H1 (cell line): ENCODE data around the gene NFAM1. TPM values are rescaled to one million over a fixed set of nuclear protein-coding genes. Genes with fewer than 3 reads are reported as not detected.

Source experiments
- CTCF ChIA-PET: fragments of 300-600 bp; sonication (Branson Sonifier 250); formaldehyde crosslinking; loops from one replicate; lab custom pipeline; 2021; ENCODE audit not compliant: partially characterized antibody; lab: Charles Lee
- POLR2A ChIA-PET: fragments of 300-600 bp; sonication (Branson Sonifier 250); formaldehyde crosslinking; loops from one replicate; lab custom pipeline; 2021; ENCODE audit warnings: inconsistent platforms; ENCODE audit not compliant: partially characterized antibody; lab: Charles Lee
- DNase-seq, 2 experiments: peaks; one replicate each; pipeline versions ENCODE4 v3.0.0 to v3.0.0-alpha.2; 2010 to 2022; ENCODE audit warnings: low spot score in 2 of 2, low read depth in 1 of 2, mixed read lengths in 1 of 2
- FAIRE-seq: peaks from 2 replicates; lab custom pipeline; 2011; peaks lifted over from hg19 to GRCh38; lab: Jason Lieb, UNC
- H2AFZ ChIP-seq: 2 replicates; pipeline ENCODE4 v1.8.1; 2012; ENCODE audit warnings: low read length, inconsistent platforms
- H2AK5ac ChIP-seq: 2 replicates; pipeline ENCODE4 v1.6.1; 2013; ENCODE audit warnings: low read depth, low read length
- H2BK120ac ChIP-seq: replicated peaks from 2 replicates; pipeline ENCODE3; 2013; ENCODE audit warnings: low read depth, low read length, inconsistent platforms
- H2BK12ac ChIP-seq: 2 replicates; pipeline ENCODE4 v1.6.1; 2013; ENCODE audit warnings: low read depth, low read length
- H2BK15ac ChIP-seq: 2 replicates; pipeline ENCODE4 v1.6.1; 2013; ENCODE audit warnings: low read length
- H2BK20ac ChIP-seq: 2 replicates; pipeline ENCODE4 v1.6.1; 2013; ENCODE audit warnings: low read length
- H2BK5ac ChIP-seq: 2 replicates; pipeline ENCODE4 v1.6.1; 2013; ENCODE audit warnings: low read depth, low read length
- H3K14ac ChIP-seq: 2 replicates; pipeline ENCODE4 v1.6.1; 2013; ENCODE audit warnings: inconsistent platforms; ENCODE audit not compliant: insufficient read length
- H3K18ac ChIP-seq: 2 replicates; pipeline ENCODE4 v1.6.1; 2013; ENCODE audit warnings: low read length; ENCODE audit errors: extremely low read depth
- H3K23ac ChIP-seq: 2 replicates; pipeline ENCODE4 v1.6.1; 2013; ENCODE audit warnings: inconsistent platforms; ENCODE audit not compliant: insufficient read length
- H3K23me2 ChIP-seq: 2 replicates; pipeline ENCODE4 v1.6.1; 2013; ENCODE audit warnings: low read depth, low read length
- H3K27ac ChIP-seq: 2 replicates; pipeline ENCODE4 v1.6.1; 2011; ENCODE audit warnings: low read depth, low read length, inconsistent platforms
- H3K27me3 ChIP-seq, 4 experiments: replicated peaks in 1 of 4; 1 replicate in 1 of 4; 2 replicates in 3 of 4; pipeline versions ENCODE4 v1.6.1 to v1.8.1; 2011 to 2013; ENCODE audit warnings: low read length in 3 of 4, mild to moderate bottlenecking in 3 of 4, inconsistent platforms in 2 of 4, mixed read lengths in 2 of 4, moderate library complexity in 1 of 4; ENCODE audit not compliant: control insufficient read depth in 3 of 4, insufficient read depth in 3 of 4; ENCODE audit errors: extremely low read depth in 1 of 4
- H3K36me3 ChIP-seq, 4 experiments: 2 replicates each; pipeline versions ENCODE4 v1.6.1 to v1.8.1; 2011 to 2013; ENCODE audit warnings: mild to moderate bottlenecking in 4 of 4, low read length in 3 of 4, moderate library complexity in 2 of 4, control low read depth in 1 of 4, inconsistent platforms in 1 of 4; ENCODE audit not compliant: insufficient read depth in 4 of 4, control insufficient read depth in 2 of 4
- H3K4ac ChIP-seq: replicated peaks from 2 replicates; pipeline ENCODE3; 2013; ENCODE audit warnings: low read length, low read depth, mixed read lengths, inconsistent platforms; ENCODE audit not compliant: insufficient read length
- H3K4me1 ChIP-seq, 4 experiments: replicated peaks in 1 of 4; 1 replicate in 1 of 4; 2 replicates in 3 of 4; pipeline versions ENCODE4 v1.6.1 to v1.8.1; 2011 to 2013; ENCODE audit warnings: low read length in 3 of 4, inconsistent platforms in 2 of 4, mixed read lengths in 1 of 4; ENCODE audit not compliant: insufficient read depth in 4 of 4, control insufficient read depth in 3 of 4
- H3K4me2 ChIP-seq, 2 experiments: 2 replicates each; pipeline versions ENCODE4 v1.6.1 to v1.8.1; 2011 to 2013; ENCODE audit warnings: low read depth in 2 of 2, low read length in 2 of 2, control low read depth in 1 of 2, inconsistent platforms in 1 of 2, mild to moderate bottlenecking in 1 of 2; ENCODE audit not compliant: insufficient read depth in 1 of 2
- H3K4me3 ChIP-seq, 4 experiments: fragments of 200-600, 300-600 bp in 1 of 4; sonication (generic), shearing (Covaris generic), sonication (Bioruptor Twin) in 1 of 4; 2 replicates each; pipeline versions ENCODE4 v1.5.1 to v1.8.1; 2011 to 2016; ENCODE audit warnings: low read length in 4 of 4, low read depth in 3 of 4, control low read depth in 2 of 4, inconsistent platforms in 2 of 4, mild to moderate bottlenecking in 2 of 4, mixed read lengths in 1 of 4, moderate library complexity in 1 of 4; ENCODE audit not compliant: insufficient read depth in 2 of 4; ENCODE audit errors: extremely low read depth in 1 of 4
- H3K56ac ChIP-seq: replicated peaks from 2 replicates; pipeline ENCODE3; 2013; ENCODE audit warnings: low read depth, mild to moderate bottlenecking, mixed read lengths, low read length, inconsistent platforms; ENCODE audit not compliant: insufficient read length
- H3K79me1 ChIP-seq: 2 replicates; pipeline ENCODE4 v1.6.1; 2013; ENCODE audit warnings: low read depth, low read length, control low read depth
- H3K79me2 ChIP-seq, 2 experiments: 2 replicates each; pipeline versions ENCODE4 v1.6.1 to v1.8.1; 2012 to 2013; ENCODE audit warnings: low read length in 2 of 2, mild to moderate bottlenecking in 2 of 2, inconsistent platforms in 1 of 2; ENCODE audit not compliant: insufficient read depth in 2 of 2, control insufficient read depth in 1 of 2
- H3K9ac ChIP-seq, 4 experiments: replicated peaks in 1 of 4; 1 replicate in 1 of 4; 2 replicates in 3 of 4; pipeline versions ENCODE4 v1.6.1 to v1.8.1; 2011 to 2013; ENCODE audit warnings: low read depth in 3 of 4, low read length in 3 of 4, control low read depth in 2 of 4, mild to moderate bottlenecking in 2 of 4, moderate library complexity in 2 of 4, inconsistent platforms in 1 of 4; ENCODE audit errors: extremely low read depth in 1 of 4
- H3K9me3 ChIP-seq, 2 experiments: 2 replicates each; pipeline versions ENCODE4 v1.6.1 to v1.8.1; 2012 to 2013; ENCODE audit warnings: mild to moderate bottlenecking in 2 of 2, moderate library complexity in 2 of 2, control low read depth in 1 of 2, inconsistent platforms in 1 of 2, low read depth in 1 of 2, low read length in 1 of 2, mixed read lengths in 1 of 2; ENCODE audit not compliant: insufficient read depth in 2 of 2
- H4K20me1 ChIP-seq, 2 experiments: replicated peaks in 1 of 2; 2 replicates each; pipeline versions ENCODE3 to v1.8.1; 2011 to 2013; ENCODE audit warnings: inconsistent platforms in 2 of 2, low read length in 2 of 2, mild to moderate bottlenecking in 1 of 2; ENCODE audit not compliant: insufficient read depth in 2 of 2, control insufficient read depth in 1 of 2
- H4K5ac ChIP-seq: 2 replicates; pipeline ENCODE4 v1.6.1; 2013; ENCODE audit warnings: low read length, low read depth, mixed read lengths, inconsistent platforms; ENCODE audit not compliant: insufficient read length
- H4K8ac ChIP-seq: 2 replicates; pipeline ENCODE4 v1.8.0; 2013; ENCODE audit warnings: mild to moderate bottlenecking, moderate library complexity, low read length, inconsistent platforms; ENCODE audit not compliant: insufficient read depth; ENCODE audit errors: extremely low read depth
- H4K91ac ChIP-seq: replicated peaks from 2 replicates; pipeline ENCODE3; 2013; ENCODE audit warnings: low read length, mixed read lengths, inconsistent platforms; ENCODE audit not compliant: insufficient read length
- EGR1 ChIP-seq: IDR thresholded peaks from 2 replicates; pipeline ENCODE4 v1.6.1; 2011; ENCODE audit warnings: low read depth, low read length, borderline replicate concordance
- MAFK ChIP-seq: IDR thresholded peaks from 2 replicates; pipeline ENCODE4 v1.6.1; 2012; ENCODE audit warnings: low read depth, mild to moderate bottlenecking, improper control_type of control experiment, low read length
- WGBS, 2 experiments: shearing (Covaris generic) in 1 of 2; methylation state at CpG; one replicate each; pipeline versions ENCODE4 v1.1.6 to v1.1.7; 2013 to 2015; ENCODE audit warnings: low lambda C conversion rate in 2 of 2, mixed read lengths in 2 of 2, inconsistent platforms in 1 of 2, low coverage in 1 of 2, missing lambda C conversion rate in 1 of 2; ENCODE audit not compliant: insufficient replicate concordance in 2 of 2, insufficient coverage in 1 of 2, insufficient read length in 1 of 2; ENCODE audit errors: extremely low coverage in 1 of 2, missing lambda C conversion rate in 1 of 2; 5-methylcytosine and 5-hydroxymethylcytosine counted together
- polyA plus RNA-seq, 7 experiments: library from polyadenylated mRNA; depleted of rRNA in 3 of 7; stranded (reverse) in 5 of 7; unstranded in 2 of 7; fragments of >200 nt in 5 of 7; fragments of 200-250 nt in 2 of 7; gene quantifications; 1 replicate in 5 of 7; 2 replicates in 1 of 7; 4 replicates in 1 of 7; pipeline versions ENCODE4 v1.2.1 to v1.2.3, GENCODE V29; 2011 to 2013; ENCODE audit warnings: missing spikeins in 2 of 7, mixed read lengths in 2 of 7
- total RNA-seq: library from RNA; stranded (reverse); fragmentation: NEBNext Ultra II Directional; extraction: Animal tissue kit (Norgen Biotek cat#: 25700); gene quantifications from 2 replicates; pipeline ENCODE4 v1.2.1, GENCODE V29; 2021

NFAM1 gene
- total and polyA plus RNA-seq, 2 of the 8 experiments (the other 6 are each of a cell fraction or from before 2014, with no cell fraction given): 0.62 to 0.73 TPM

- no peak overlapping the region for H2AFZ ChIP-seq
- DNase-seq: no peak
- H2BK15ac ChIP-seq: no peak overlapping the region
- no peak overlapping the region for H2BK5ac ChIP-seq
- H3K36me3 ChIP-seq: no peaks in the 10 kb centered on the region
- H3K27ac ChIP-seq: no peak overlapping the region
- no peak overlapping the region for H2BK20ac ChIP-seq
- ChIA-PET CTCF (interaction anchor here (1.1 to 4.7 kb wide), 10 partner anchors 12 to 325 kb away, joined by 3 to 48 read pairs (median 13); partner anchors contain the start of gene NFAM1), POLR2A (interaction anchor here (0.7 to 1.9 kb wide), 4 partner anchors 12 to 718 kb away, joined by 3 to 5 read pairs (median 4); no protein-coding TSS in a partner anchor)
- H3K4ac ChIP-seq: no peak overlapping the region
- H2BK12ac ChIP-seq: no peak overlapping the region
- no peaks in the 10 kb centered on the region for H3K79me2 ChIP-seq
- H4K8ac ChIP-seq: no peak overlapping the region
- H3K14ac ChIP-seq: no peak overlapping the region
- H2BK120ac ChIP-seq: no peak overlapping the region
- H4K5ac ChIP-seq: no peak overlapping the region
- peaks cover 0 to 2% (median 0%) of the 10 kb centered on the region in 4 experiments; a peak in 3 of 7 replicates for H3K27me3 ChIP-seq
- FAIRE-seq: no peak
- no peak overlapping the region for H3K9ac ChIP-seq
- H4K91ac ChIP-seq: no peak overlapping the region
- H3K18ac ChIP-seq: no peak overlapping the region
- H3K79me1 ChIP-seq: no peaks in the 10 kb centered on the region; the same call in 1 of the 2 replicates
- H2AK5ac ChIP-seq: no peak overlapping the region
- TF ChIP-seq MAFK (peak; percentile 25; the same call in 1 of the 2 replicates), EGR1 (no peak)
- no peak overlapping the region for H3K4me2 ChIP-seq
- peaks cover 7% of the 10 kb centered on the region; the same call in 1 of the 2 replicates for H3K23me2 ChIP-seq
- no peak overlapping the region for H3K23ac ChIP-seq
- no peaks in the 10 kb centered on the region for H4K20me1 ChIP-seq
- H3K9me3 ChIP-seq: no peaks in the 10 kb centered on the region
- H3K56ac ChIP-seq: no peak overlapping the region
- 93% methylated on average over 4 of the region's 4 CpGs; no CpG with 5 or more reads in 1 of the 2 experiments for WGBS, 2 experiments
- no peak overlapping the region for H3K4me3 ChIP-seq
- H3K4me1 ChIP-seq: peaks cover 9 to 37% (median 19%) of the 10 kb centered on the region in 4 experiments
These were observed 10.5 kb upstream of the NFAM1 start for GRCh38 chr22:42442748-42443147.
